ENCODE measurements around the gene DRD3. TPM values are rescaled to one million over a fixed set of nuclear protein-coding genes. Genes with fewer than 3 reads are reported as not detected.
A peak's percentile ranks its signal among the peaks of the same experiment; 100 is the strongest.

The DRD3 gene
- total RNA-seq, 1 experiment from 2014 or later: 0.17 TPM

GRCh38 chr3:114147251-114147650 lies 31.6 kb downstream of the DRD3 start:
- H3K4me3 Mint-ChIP-seq: no peak overlapping the region
- ATAC-seq (peak; percentile 85), DNase-seq (ENCODE audit: low spot score) (peak; percentile 21)
- H3K36me3 Mint-ChIP-seq: no peaks in the 10 kb centered on the region
- H3K27me3 Mint-ChIP-seq (ENCODE audit: low read depth): peaks cover 3% of the 10 kb centered on the region; the same call in 1 of the 2 replicates
- ChIA-PET POLR2A (no interaction called here), CTCF (interaction anchor here (0.6 to 1.5 kb wide), 8 partner anchors 8 to 353 kb away, joined by 3 to 6 read pairs (median 4); partner anchors contain the start of gene DRD3)
- TF ChIP-seq ZBTB43 (CRISPR knock-in tag; IDR thresholded peaks at IDR 0.05) (no peak), TEAD4 (CRISPR knock-in tag; IDR thresholded peaks at IDR 0.05) (no peak), ATF3 (CRISPR knock-in tag; conservative IDR thresholded peaks at IDR 0.05) (no peak), CDX4 (CRISPR knock-in tag; IDR thresholded peaks at IDR 0.05; ENCODE audit: borderline replicate concordance) (no peak), ZNF138 (CRISPR knock-in tag; conservative IDR thresholded peaks at IDR 0.05) (no peak), EMX1 (CRISPR knock-in tag; IDR thresholded peaks at IDR 0.05) (no peak), SP1 (CRISPR knock-in tag; conservative IDR thresholded peaks at IDR 0.05) (no peak), ZNF532 (CRISPR knock-in tag; IDR thresholded peaks at IDR 0.05; ENCODE audit: borderline replicate concordance) (no peak)
- H3K9me3 Mint-ChIP-seq: no peaks in the 10 kb centered on the region
- H3K4me1 Mint-ChIP-seq: peaks cover 26% of the 10 kb centered on the region
- H3K27ac Mint-ChIP-seq: no peak overlapping the region

- Mint-ChIP-seq H3K27me3 (ENCODE audit: low read depth) (peaks cover 3% of the 10 kb centered on the region; the same call in 1 of the 2 replicates), H3K27ac (no peak overlapping the region), H3K4me3 (no peak overlapping the region), H3K4me1 (peaks cover 5% of the 10 kb centered on the region), H3K36me3 (no peaks in the 10 kb centered on the region), H3K9me3 (no peaks in the 10 kb centered on the region)
- no peak for DNase-seq (ENCODE audit: low spot score)
- POLR2A ChIA-PET: no interaction called here
- CTCF ChIA-PET: interaction anchor here (1.0 kb wide), 1 partner anchor 11 kb away, joined by 4 read pairs; no protein-coding TSS in a partner anchor
- ATAC-seq: no peak
- TF ChIP-seq ATF2 (CRISPR knock-in tag; IDR thresholded peaks at IDR 0.05; ENCODE audit: borderline replicate concordance, low read depth) (no peak), OVOL2 (CRISPR knock-in tag; IDR thresholded peaks at IDR 0.05; ENCODE audit: borderline replicate concordance) (no peak), IRF1 (CRISPR knock-in tag; IDR thresholded peaks at IDR 0.05) (no peak), RELA (CRISPR knock-in tag; IDR thresholded peaks at IDR 0.05; ENCODE audit: borderline replicate concordance) (no peak), E2F5 (CRISPR knock-in tag; IDR thresholded peaks at IDR 0.05) (no peak), GTF2I (CRISPR knock-in tag; conservative IDR thresholded peaks at IDR 0.05) (no peak), ZNF671 (CRISPR knock-in tag; IDR thresholded peaks at IDR 0.05) (no peak), ZNF396 (CRISPR knock-in tag; IDR thresholded peaks at IDR 0.05; ENCODE audit: borderline replicate concordance) (no peak), RORB (CRISPR knock-in tag; IDR thresholded peaks at IDR 0.05) (no peak), JUN (CRISPR knock-in tag; IDR thresholded peaks at IDR 0.05) (no peak), ZNF281 (CRISPR knock-in tag; IDR thresholded peaks at IDR 0.05) (no peak), ESRRA (CRISPR knock-in tag; IDR thresholded peaks at IDR 0.05; ENCODE audit: borderline replicate concordance) (no peak), MXD4 (CRISPR knock-in tag; IDR thresholded peaks at IDR 0.05; ENCODE audit: borderline replicate concordance) (no peak), ELF4 (CRISPR knock-in tag; IDR thresholded peaks at IDR 0.05; ENCODE audit: low read depth) (no peak)
These were observed 33.8 kb downstream of the DRD3 start for GRCh38 chr3:114144909-114145688.
